IPS DF 6.9 (cell line): Measurements from ENCODE around the gene TMEM115.

Source experiments
- DNase-seq: peaks from one replicate; pipeline ENCODE4 v3.0.0-alpha.2; 2013; ENCODE audit warnings: low read depth, low spot score
- H3K27ac ChIP-seq: one replicate; pipeline ENCODE4 v1.5.1; 2013; ENCODE audit warnings: low read length, control low read depth
- H3K27me3 ChIP-seq: 2 replicates; pipeline ENCODE4 v1.6.1; 2013; ENCODE audit warnings: mild to moderate bottlenecking, low read length; ENCODE audit not compliant: control insufficient read depth, insufficient read depth
- H3K36me3 ChIP-seq: 2 replicates; pipeline ENCODE4 v1.6.1; 2013; ENCODE audit warnings: low read length; ENCODE audit not compliant: control insufficient read depth, insufficient read depth
- H3K4me1 ChIP-seq: 2 replicates; pipeline ENCODE4 v1.6.1; 2013; ENCODE audit warnings: low read length; ENCODE audit not compliant: control insufficient read depth, insufficient read depth
- H3K4me3 ChIP-seq: 2 replicates; pipeline ENCODE4 v1.5.1; 2013; ENCODE audit warnings: mild to moderate bottlenecking, low read length
- H3K9me3 ChIP-seq: 2 replicates; pipeline ENCODE4 v1.6.1; 2013; ENCODE audit warnings: low read length, inconsistent platforms; ENCODE audit not compliant: control insufficient read depth, insufficient read depth
- WGBS: extraction: QIAGEN DNeasy Blood & Tissue Kit; methylation state at CpG from one replicate; pipeline ENCODE4 v1.1.7; 2013; ENCODE audit warnings: mixed read lengths, missing lambda C conversion rate; ENCODE audit not compliant: insufficient read length, insufficient coverage; 5-methylcytosine and 5-hydroxymethylcytosine counted together

TMEM115 gene

GRCh38 chr3:50333744-50334328 lies 25.5 kb downstream of the TMEM115 start:
- no peaks in the 10 kb centered on the region for H3K9me3 ChIP-seq
- no peak overlapping the region for H3K4me3 ChIP-seq
- no peak overlapping the region for H3K27ac ChIP-seq
- DNase-seq: no peak
- no CpG with 5 or more reads among the region's 12 CpGs for WGBS
- peaks cover 14% of the 10 kb centered on the region for H3K36me3 ChIP-seq
- H3K27me3 ChIP-seq: peaks cover 1% of the 10 kb centered on the region; the same call in 1 of the 2 replicates
- H3K4me1 ChIP-seq: no peaks in the 10 kb centered on the region

GRCh38 chr3:50331364-50331907 lies 27.9 kb downstream of the TMEM115 start:
- peaks cover 14% of the 10 kb centered on the region for H3K36me3 ChIP-seq
- no peaks in the 10 kb centered on the region for H3K27me3 ChIP-seq
- WGBS: no CpG with 5 or more reads among the region's 19 CpGs
- no peak overlapping the region for H3K27ac ChIP-seq
- no peak for DNase-seq
- no peaks in the 10 kb centered on the region for H3K4me1 ChIP-seq
- no peaks in the 10 kb centered on the region for H3K9me3 ChIP-seq
- no peak overlapping the region for H3K4me3 ChIP-seq

- no CpG with 5 or more reads among the region's 10 CpGs for WGBS
- Histone ChIP-seq H3K4me3 (no peak overlapping the region), H3K27ac (no peak overlapping the region), H3K36me3 (peaks cover 18% of the 10 kb centered on the region), H3K4me1 (no peaks in the 10 kb centered on the region), H3K9me3 (no peaks in the 10 kb centered on the region), H3K27me3 (no peaks in the 10 kb centered on the region)
- no peak for DNase-seq
These were observed 29.0 kb downstream of the TMEM115 start for GRCh38 chr3:50330330-50330729.

- no CpG with 5 or more reads among the region's 55 CpGs for WGBS
- peaks cover 18% of the 10 kb centered on the region for H3K36me3 ChIP-seq
- no peaks in the 10 kb centered on the region for H3K27me3 ChIP-seq
- H3K4me1 ChIP-seq: peaks cover 3% of the 10 kb centered on the region; the same call in 1 of the 2 replicates
- no peak for DNase-seq
- H3K27ac ChIP-seq: no peak within 1 kb of the TSS
- H3K4me3 ChIP-seq: peak within 1 kb of the TSS; percentile 84
- H3K9me3 ChIP-seq: no peaks in the 10 kb centered on the region
These were observed 31.2 kb downstream of the TMEM115 start, which contains the start of gene TUSC2 for GRCh38 chr3:50327943-50328691. TSS of gene TUSC2 (minus strand) at chr3:50328223. CDS start at chr3:50328099, 124 bp downstream.

- no CpG with 5 or more reads among the region's 4 CpGs for WGBS
- H3K4me3 ChIP-seq: peak overlapping the region; percentile 84; the same call in 1 of the 2 replicates
These were observed 32.2 kb downstream of the TMEM115 start for GRCh38 chr3:50327129-50327528.

GRCh38 chr3:50326182-50326541 lies 33.2 kb downstream of the TMEM115 start:
- WGBS: no CpG with 5 or more reads among the region's 8 CpGs
- H3K9me3 ChIP-seq: no peaks in the 10 kb centered on the region
- no peaks in the 10 kb centered on the region for H3K27me3 ChIP-seq
- peaks cover 3% of the 10 kb centered on the region; the same call in 1 of the 2 replicates for H3K4me1 ChIP-seq
- H3K4me3 ChIP-seq: no peak overlapping the region
- H3K27ac ChIP-seq: no peak overlapping the region
- peaks cover 13% of the 10 kb centered on the region for H3K36me3 ChIP-seq
- DNase-seq: no peak

More at GRCh38 chr3:50327129-50327528, 32.2 kb downstream of the TMEM115 start:
- H3K27me3 ChIP-seq: no peaks in the 10 kb centered on the region
- H3K27ac ChIP-seq: no peak overlapping the region
- H3K36me3 ChIP-seq: peaks cover 18% of the 10 kb centered on the region
- H3K4me1 ChIP-seq: peaks cover 3% of the 10 kb centered on the region; the same call in 1 of the 2 replicates
- no peak for DNase-seq
- H3K9me3 ChIP-seq: no peaks in the 10 kb centered on the region

GRCh38 chr3:50325497-50326181 lies 33.7 kb downstream of the TMEM115 start:
- Histone ChIP-seq H3K4me3 (no peak overlapping the region), H3K27me3 (no peaks in the 10 kb centered on the region), H3K4me1 (peaks cover 3% of the 10 kb centered on the region; the same call in 1 of the 2 replicates), H3K9me3 (no peaks in the 10 kb centered on the region), H3K36me3 (peaks cover 11% of the 10 kb centered on the region), H3K27ac (no peak overlapping the region)
- no peak for DNase-seq
- WGBS: no CpG with 5 or more reads among the region's 11 CpGs

- no peaks in the 10 kb centered on the region for H3K27me3 ChIP-seq
- no CpG with 5 or more reads among the region's 2 CpGs for WGBS
- H3K9me3 ChIP-seq: no peaks in the 10 kb centered on the region
- H3K36me3 ChIP-seq: peaks cover 7% of the 10 kb centered on the region; the same call in 1 of the 2 replicates
- H3K27ac ChIP-seq: no peak overlapping the region
- H3K4me3 ChIP-seq: no peak overlapping the region
- DNase-seq: no peak
- H3K4me1 ChIP-seq: peaks cover 5% of the 10 kb centered on the region
These were observed 34.2 kb downstream of the TMEM115 start for GRCh38 chr3:50325113-50325480.

GRCh38 chr3:50324351-50325112 lies 34.8 kb downstream of the TMEM115 start:
- Histone ChIP-seq H3K36me3 (peaks cover 4% of the 10 kb centered on the region), H3K9me3 (no peaks in the 10 kb centered on the region), H3K27ac (no peak overlapping the region), H3K4me3 (no peak overlapping the region), H3K27me3 (no peaks in the 10 kb centered on the region), H3K4me1 (peaks cover 8% of the 10 kb centered on the region)
- DNase-seq: no peak
- no CpG with 5 or more reads among the region's 4 CpGs for WGBS
